Measurements from ENCODE around the gene AQP6.

AQP6 gene

DNA sequence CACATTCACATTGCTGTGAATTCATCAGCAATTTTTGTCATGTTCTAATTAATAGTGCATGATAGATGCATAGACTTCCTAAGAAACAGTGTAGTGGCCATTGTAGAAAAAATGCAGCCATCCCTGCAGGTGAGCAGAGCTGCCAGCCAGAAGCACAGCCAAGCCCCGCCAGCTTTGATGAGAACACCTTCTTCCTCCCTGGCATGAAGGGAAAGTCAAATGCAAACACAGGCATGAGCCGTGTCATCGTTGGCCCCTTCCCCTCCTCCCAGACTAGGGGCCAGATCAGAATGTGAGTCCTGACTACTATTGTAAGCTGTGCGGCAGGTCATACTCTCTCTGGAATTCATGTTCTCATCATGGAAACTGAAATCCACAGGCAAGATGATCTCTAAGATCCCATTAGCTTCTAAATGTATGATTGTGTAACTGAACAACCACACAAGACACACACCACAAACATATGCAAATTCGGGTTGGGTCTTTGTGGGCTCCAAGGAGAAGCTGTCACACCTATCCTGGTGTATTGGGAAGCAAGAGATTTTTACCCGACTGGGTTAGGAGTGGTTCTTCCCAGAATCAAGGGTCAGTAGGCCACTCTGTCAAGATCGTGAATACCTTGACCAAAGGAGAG is 25.0 kb upstream of the AQP6 start:
- H3K36me3 ChIP-seq (replicated peaks; ENCODE audit: insufficient read depth, low read length): no peaks in the 10 kb centered on the region
- H3K79me2 ChIP-seq (ENCODE audit: low read length): no peaks in the 10 kb centered on the region
- H4K20me1 ChIP-seq (ENCODE audit: insufficient read depth, low read length): no peaks in the 10 kb centered on the region
- no peak overlapping the region for H2AFZ ChIP-seq (ENCODE audit: low read length)
- no peak overlapping the region for H3K9ac ChIP-seq (ENCODE audit: low read length)
- no peak overlapping the region for H3K4me2 ChIP-seq (ENCODE audit: low read depth, low read length)
- H3K9me2 ChIP-seq (replicated peaks; ENCODE audit: insufficient read depth, low read length): no peaks in the 10 kb centered on the region
- 0 out of 2 replicates have a peak, but pooled peaks cover 6% of the 10 kb centered on the region for H3K4me1 ChIP-seq (ENCODE audit: low read length)
- no peaks in the 10 kb centered on the region; the same call in 1 of the 2 replicates for H3K27me3 ChIP-seq (replicated peaks; ENCODE audit: insufficient read depth, low read length)
- no peak overlapping the region for H3K27ac ChIP-seq (ENCODE audit: low read length)
- H3F3A ChIP-seq (ENCODE audit: insufficient read depth, low read length): no peaks in the 10 kb centered on the region
- H3K4me3 ChIP-seq (ENCODE audit: low read length): no peak overlapping the region
- no peak for TF ChIP-seq EZH2phosphoT487 (IDR thresholded peaks at IDR 0.05; ENCODE audit: low read length)
- TF ChIP-seq EZH2 (optimal IDR thresholded peaks at IDR 0.05; ENCODE audit: low read depth, low read length): no peak
- TF ChIP-seq, protein P1, sequence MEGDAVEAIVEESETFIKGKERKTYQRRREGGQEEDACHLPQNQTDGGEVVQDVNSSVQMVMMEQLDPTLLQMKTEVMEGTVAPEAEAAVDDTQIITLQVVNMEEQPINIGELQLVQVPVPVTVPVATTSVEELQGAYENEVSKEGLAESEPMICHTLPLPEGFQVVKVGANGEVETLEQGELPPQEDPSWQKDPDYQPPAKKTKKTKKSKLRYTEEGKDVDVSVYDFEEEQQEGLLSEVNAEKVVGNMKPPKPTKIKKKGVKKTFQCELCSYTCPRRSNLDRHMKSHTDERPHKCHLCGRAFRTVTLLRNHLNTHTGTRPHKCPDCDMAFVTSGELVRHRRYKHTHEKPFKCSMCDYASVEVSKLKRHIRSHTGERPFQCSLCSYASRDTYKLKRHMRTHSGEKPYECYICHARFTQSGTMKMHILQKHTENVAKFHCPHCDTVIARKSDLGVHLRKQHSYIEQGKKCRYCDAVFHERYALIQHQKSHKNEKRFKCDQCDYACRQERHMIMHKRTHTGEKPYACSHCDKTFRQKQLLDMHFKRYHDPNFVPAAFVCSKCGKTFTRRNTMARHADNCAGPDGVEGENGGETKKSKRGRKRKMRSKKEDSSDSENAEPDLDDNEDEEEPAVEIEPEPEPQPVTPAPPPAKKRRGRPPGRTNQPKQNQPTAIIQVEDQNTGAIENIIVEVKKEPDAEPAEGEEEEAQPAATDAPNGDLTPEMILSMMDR (IDR thresholded peaks at IDR 0.05; ENCODE audit: low read length): no peak
- no peak for DNase-seq
- H3K9me3 ChIP-seq (replicated peaks; ENCODE audit: insufficient read depth, low read length): no peaks in the 10 kb centered on the region

DNA sequence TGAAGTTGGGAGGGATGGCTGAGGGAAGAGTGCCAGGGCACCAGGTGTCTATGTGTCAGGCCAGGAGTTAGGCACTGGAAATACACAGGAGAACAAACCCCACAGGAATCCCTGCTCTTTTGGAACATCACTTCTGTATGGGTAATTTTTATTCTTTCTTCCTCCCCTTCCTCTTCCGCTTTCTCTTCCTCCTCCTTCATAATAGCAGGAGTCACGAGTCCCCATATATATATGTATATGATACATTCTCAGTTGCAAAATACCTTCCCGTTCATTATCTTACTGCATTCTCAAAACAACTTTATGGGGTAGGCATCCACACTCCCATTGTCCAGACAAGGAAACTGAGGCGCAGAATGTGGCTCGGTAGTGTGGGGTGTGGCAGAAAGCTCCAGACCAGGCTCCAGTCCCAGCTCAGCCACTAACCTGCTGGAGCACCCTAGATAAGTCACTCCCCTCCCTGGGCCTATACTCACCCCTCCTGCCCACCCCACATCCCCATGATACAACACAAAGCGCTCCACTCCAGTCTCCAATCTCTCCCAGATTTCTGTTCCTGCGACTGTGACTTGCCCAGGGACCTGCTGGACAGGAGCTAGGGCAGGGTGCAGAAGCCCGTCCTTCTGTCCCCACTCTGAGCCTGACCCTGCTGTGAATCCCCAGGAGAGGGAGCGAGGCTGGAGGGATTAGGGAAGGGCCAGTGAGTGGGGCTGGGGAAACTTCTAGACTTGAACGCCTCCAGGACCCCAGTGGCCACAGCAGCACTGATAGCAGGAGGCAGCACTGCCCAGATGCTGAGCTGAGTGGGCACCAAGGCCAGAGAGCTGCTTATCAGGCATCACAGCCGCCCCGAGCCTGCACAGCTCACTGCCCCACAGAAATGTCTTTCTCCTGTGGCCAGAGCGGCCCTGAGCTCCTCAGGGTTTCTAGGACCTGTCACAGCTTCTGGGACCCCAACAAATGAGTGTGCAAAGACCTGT is 23.6 kb upstream of the AQP6 start:
- TF ChIP-seq EZH2 (optimal IDR thresholded peaks at IDR 0.05; ENCODE audit: low read depth, low read length) (no peak), EZH2phosphoT487 (IDR thresholded peaks at IDR 0.05; ENCODE audit: low read length) (no peak)
- TF ChIP-seq, protein P1 (IDR thresholded peaks at IDR 0.05; ENCODE audit: low read length): no peak
- DNase-seq: no peak
- Histone ChIP-seq H3F3A (ENCODE audit: insufficient read depth, low read length) (no peaks in the 10 kb centered on the region), H2AFZ (ENCODE audit: low read length) (no peak overlapping the region), H3K27me3 (replicated peaks; ENCODE audit: insufficient read depth, low read length) (no peaks in the 10 kb centered on the region; the same call in 1 of the 2 replicates), H3K36me3 (replicated peaks; ENCODE audit: insufficient read depth, low read length) (no peaks in the 10 kb centered on the region), H3K27ac (ENCODE audit: low read length) (no peak overlapping the region), H3K4me3 (ENCODE audit: low read length) (no peak overlapping the region), H4K20me1 (ENCODE audit: insufficient read depth, low read length) (no peaks in the 10 kb centered on the region), H3K9ac (ENCODE audit: low read length) (no peak overlapping the region), H3K4me2 (ENCODE audit: low read depth, low read length) (no peak overlapping the region), H3K9me3 (replicated peaks; ENCODE audit: insufficient read depth, low read length) (no peaks in the 10 kb centered on the region), H3K79me2 (ENCODE audit: low read length) (no peaks in the 10 kb centered on the region), H3K9me2 (replicated peaks; ENCODE audit: insufficient read depth, low read length) (no peaks in the 10 kb centered on the region), H3K4me1 (ENCODE audit: low read length) (0 out of 2 replicates have a peak, but pooled peaks cover 6% of the 10 kb centered on the region)

DNA sequence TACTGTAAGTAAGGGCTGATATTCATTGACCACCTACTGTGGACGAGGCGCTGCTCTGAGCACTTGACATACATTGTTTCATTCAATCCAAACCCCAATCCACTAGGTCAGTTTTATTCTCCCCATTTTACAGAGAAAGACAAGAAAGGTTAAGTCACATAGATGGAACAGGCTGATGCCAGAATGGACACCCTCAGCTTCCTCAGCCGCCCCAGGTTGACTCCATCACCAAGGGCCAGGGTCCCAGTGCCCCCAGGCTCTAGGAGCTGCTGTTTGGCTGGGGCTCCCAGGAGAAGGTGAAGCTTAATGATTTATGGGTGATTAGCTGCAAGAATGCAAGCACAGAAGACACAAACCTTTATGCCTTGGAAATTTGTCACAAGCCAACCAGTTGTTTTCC is 22.9 kb upstream of the AQP6 start:
- H4K20me1 ChIP-seq (ENCODE audit: insufficient read depth, low read length): no peaks in the 10 kb centered on the region
- H3K4me2 ChIP-seq (ENCODE audit: low read depth, low read length): no peak overlapping the region
- no peaks in the 10 kb centered on the region for H3K9me3 ChIP-seq (replicated peaks; ENCODE audit: insufficient read depth, low read length)
- H3K27ac ChIP-seq (ENCODE audit: low read length): no peak overlapping the region
- H3K4me3 ChIP-seq (ENCODE audit: low read length): no peak overlapping the region
- H3K4me1 ChIP-seq (ENCODE audit: low read length): 0 out of 2 replicates have a peak, but pooled peaks cover 6% of the 10 kb centered on the region
- H3K79me2 ChIP-seq (ENCODE audit: low read length): no peaks in the 10 kb centered on the region
- no peaks in the 10 kb centered on the region for H3F3A ChIP-seq (ENCODE audit: insufficient read depth, low read length)
- H3K36me3 ChIP-seq (replicated peaks; ENCODE audit: insufficient read depth, low read length): no peaks in the 10 kb centered on the region
- H3K9ac ChIP-seq (ENCODE audit: low read length): no peak overlapping the region
- DNase-seq: no peak
- TF ChIP-seq EZH2 (optimal IDR thresholded peaks at IDR 0.05; ENCODE audit: low read depth, low read length) (no peak), EZH2phosphoT487 (IDR thresholded peaks at IDR 0.05; ENCODE audit: low read length) (no peak)
- TF ChIP-seq, protein P1 (IDR thresholded peaks at IDR 0.05; ENCODE audit: low read length): no peak
- H2AFZ ChIP-seq (ENCODE audit: low read length): no peak overlapping the region
- no peaks in the 10 kb centered on the region for H3K9me2 ChIP-seq (replicated peaks; ENCODE audit: insufficient read depth, low read length)
- peaks cover 6% of the 10 kb centered on the region for H3K27me3 ChIP-seq (replicated peaks; ENCODE audit: insufficient read depth, low read length)
